GM23338 (cell line): Measurements from ENCODE around the gene MYO9A. TPM values are rescaled to one million over a fixed set of nuclear protein-coding genes. Genes with fewer than 3 reads are reported as not detected.

Source experiments
- ATAC-seq: fragments of 200-7000 bp; cut with Tn5 transposase; 3 replicates; pipeline ENCODE4 v1.9.1; 2020
- DNase-seq: peaks from one replicate; pipeline ENCODE4 v3.0.0-alpha.2; 2015; ENCODE audit warnings: low spot score
- H2AFZ ChIP-seq: fragments of 200-600 bp; sonication (generic); 2 replicates; pipeline ENCODE4 v1.8.0; 2016; ENCODE audit warnings: antibody characterized with exemption, mild to moderate bottlenecking, moderate library complexity
- H3F3A ChIP-seq: fragments of 200-600 bp; sonication (generic); replicated peaks from 2 replicates; pipeline ENCODE4 v1.8.0; 2017; ENCODE audit warnings: antibody characterized with exemption, mixed run types, low read depth
- H3K27ac ChIP-seq: fragments of 200-600 bp; sonication (generic); 2 replicates; pipeline ENCODE4 v1.6.1; 2016; ENCODE audit warnings: low read depth
- H3K27me3 ChIP-seq: fragments of 200-600 bp; sonication (generic); 2 replicates; pipeline ENCODE4 v1.8.0; 2016; ENCODE audit warnings: mild to moderate bottlenecking, mixed run types, moderate library complexity; ENCODE audit not compliant: insufficient read depth
- H3K36me3 ChIP-seq: fragments of 200-600 bp; sonication (generic); 2 replicates; pipeline ENCODE4 v1.8.0; 2016; ENCODE audit warnings: mild to moderate bottlenecking; ENCODE audit not compliant: insufficient read depth
- H3K4me1 ChIP-seq: fragments of 200-600 bp; sonication (generic); 2 replicates; pipeline ENCODE4 v1.8.0; 2016; ENCODE audit warnings: mild to moderate bottlenecking, moderate library complexity; ENCODE audit not compliant: insufficient read depth
- H3K4me2 ChIP-seq: fragments of 200-600 bp; sonication (generic); 2 replicates; pipeline ENCODE4 v1.7.1; 2017; ENCODE audit warnings: mixed run types
- H3K4me3 ChIP-seq: fragments of 200-600 bp; sonication (generic); 2 replicates; pipeline ENCODE4 v1.6.1; 2016; ENCODE audit warnings: mixed run types
- H3K79me2 ChIP-seq: fragments of 200-600 bp; sonication (generic); replicated peaks from 2 replicates; pipeline ENCODE4 v1.8.0; 2017; ENCODE audit warnings: mild to moderate bottlenecking; ENCODE audit not compliant: insufficient read depth
- H3K9me2 ChIP-seq: fragments of 200-600 bp; sonication (generic); 2 replicates; pipeline ENCODE4 v1.8.0; 2017; ENCODE audit not compliant: insufficient read depth
- H4K20me1 ChIP-seq: fragments of 200-600 bp; sonication (generic); replicated peaks from 2 replicates; pipeline ENCODE4 v1.8.0; 2017; ENCODE audit warnings: mild to moderate bottlenecking; ENCODE audit not compliant: insufficient read depth
- H3K27ac Mint-ChIP-seq: 2 replicates; pipeline ENCODE4 v1.8.0; 2020; ENCODE audit warnings: inconsistent platforms, mild to moderate bottlenecking, moderate library complexity, mixed read lengths
- H3K27me3 Mint-ChIP-seq: 3 replicates; pipeline ENCODE4 v1.8.0; 2022; ENCODE audit warnings: low read depth, mild to moderate bottlenecking, moderate library complexity, mixed read lengths, inconsistent platforms; ENCODE audit not compliant: insufficient read depth, poor library complexity
- H3K36me3 Mint-ChIP-seq: 3 replicates; pipeline ENCODE4 v1.8.0; 2021; ENCODE audit warnings: low read depth, mild to moderate bottlenecking, inconsistent platforms, moderate library complexity, mixed read lengths
- H3K4me1 Mint-ChIP-seq: 3 replicates; pipeline ENCODE4 v1.8.0; 2020; ENCODE audit warnings: mild to moderate bottlenecking, inconsistent platforms, mixed read lengths
- H3K4me3 Mint-ChIP-seq: 3 replicates; pipeline ENCODE4 v1.8.0; 2021; ENCODE audit warnings: moderate library complexity, mild to moderate bottlenecking, inconsistent platforms, mixed read lengths
- H3K9me3 Mint-ChIP-seq: 3 replicates; pipeline ENCODE4 v1.8.0; 2020; ENCODE audit warnings: moderate library complexity, mild to moderate bottlenecking, inconsistent platforms, mixed read lengths
- CTCF ChIP-seq, 2 experiments: fragments of 200-600 bp in 1 of 2; sonication (generic) in 1 of 2; conservative IDR thresholded peaks; 2 replicates each; pipeline versions ENCODE4 v1.5.1 to v1.6.1; 2016 to 2017; ENCODE audit warnings: antibody characterized with exemption in 2 of 2, low read depth in 2 of 2, mild to moderate bottlenecking in 2 of 2, moderate library complexity in 1 of 2
- EZH2 ChIP-seq: fragments of 200-600 bp; sonication (generic); IDR thresholded peaks from one replicate; pipeline ENCODE4 v1.8.0; 2017; ENCODE audit warnings: antibody characterized with exemption, mild to moderate bottlenecking, low read depth; ENCODE audit not compliant: unreplicated experiment
- JUNB ChIP-seq: IDR thresholded peaks from one replicate; pipeline ENCODE4 v1.6.1; 2016; ENCODE audit warnings: antibody characterized with exemption; ENCODE audit not compliant: unreplicated experiment
- NANOG ChIP-seq: IDR thresholded peaks from 2 replicates; pipeline ENCODE4 v1.6.1; 2016; ENCODE audit warnings: antibody characterized with exemption, borderline replicate concordance
- POLR2AphosphoS5 ChIP-seq: IDR thresholded peaks from 2 replicates; pipeline ENCODE4 v1.6.1; 2016; ENCODE audit warnings: antibody characterized with exemption, low read depth
- STAT1 ChIP-seq: IDR thresholded peaks from one replicate; pipeline ENCODE4 v1.6.1; 2016; ENCODE audit warnings: antibody characterized with exemption; ENCODE audit not compliant: unreplicated experiment
- ZNF114 ChIP-seq: fragments of 250-450 bp; sonication (Bioruptor Pico); IDR thresholded peaks from 2 replicates; pipeline ENCODE4 v1.5.0; 2020; ENCODE audit warnings: mild to moderate bottlenecking, moderate library complexity
- ZNF331 ChIP-seq: fragments of 250-450 bp; sonication (Bioruptor Pico); IDR thresholded peaks from 2 replicates; pipeline ENCODE4 v1.5.0; 2020; ENCODE audit warnings: low read depth, mild to moderate bottlenecking, moderate library complexity
- polyA plus RNA-seq: library from polyadenylated mRNA; unstranded; fragments of >200 nt; fragmentation: Nextera tagmentation; extraction: Ambion mirVana; gene quantifications from 2 replicates; pipeline ENCODE4 v1.2.1, GENCODE V29; 2016
- total RNA-seq: library from RNA; depleted of rRNA; stranded (reverse); fragments of >200 nt; shearing (Covaris generic); gene quantifications from 2 replicates; pipeline ENCODE4 v1.2.3, GENCODE V29; 2014
- TF ChIP-seq, protein P1 (sequence below): IDR thresholded peaks from 2 replicates; pipeline ENCODE4 v1.6.1; 2016; ENCODE audit warnings: antibody characterized with exemption
- TF ChIP-seq, protein P2 (sequence below): IDR thresholded peaks from one replicate; pipeline ENCODE4 v1.6.1; 2018; ENCODE audit warnings: antibody characterized with exemption; ENCODE audit not compliant: unreplicated experiment

Gene MYO9A
- total and polyA plus RNA-seq, 2 experiments from 2014 or later: 11.6 to 32.8 TPM

GRCh38 chr15:71777216-71777943, 340.6 kb downstream of the MYO9A start (continued):
- TF ChIP-seq, protein P1, sequence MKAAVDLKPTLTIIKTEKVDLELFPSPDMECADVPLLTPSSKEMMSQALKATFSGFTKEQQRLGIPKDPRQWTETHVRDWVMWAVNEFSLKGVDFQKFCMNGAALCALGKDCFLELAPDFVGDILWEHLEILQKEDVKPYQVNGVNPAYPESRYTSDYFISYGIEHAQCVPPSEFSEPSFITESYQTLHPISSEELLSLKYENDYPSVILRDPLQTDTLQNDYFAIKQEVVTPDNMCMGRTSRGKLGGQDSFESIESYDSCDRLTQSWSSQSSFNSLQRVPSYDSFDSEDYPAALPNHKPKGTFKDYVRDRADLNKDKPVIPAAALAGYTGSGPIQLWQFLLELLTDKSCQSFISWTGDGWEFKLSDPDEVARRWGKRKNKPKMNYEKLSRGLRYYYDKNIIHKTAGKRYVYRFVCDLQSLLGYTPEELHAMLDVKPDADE: no peak
- TF ChIP-seq NANOG: no peak
- TF ChIP-seq POLR2AphosphoS5: no peak
- no peak for TF ChIP-seq STAT1
- no peak for TF ChIP-seq EZH2
- TF ChIP-seq ZNF114 (CRISPR knock-in tag): no peak

GRCh38 chr15:71776304-71776703, 341.6 kb downstream of the MYO9A start:
- no peaks in the 10 kb centered on the region for H3K4me1 ChIP-seq
- H3K4me2 ChIP-seq: no peak overlapping the region
- TF ChIP-seq EZH2 (no peak), POLR2AphosphoS5 (no peak), STAT1 (no peak), ZNF331 (CRISPR knock-in tag) (no peak), CTCF (conservative IDR thresholded peaks at IDR 0.05; ENCODE audit: low read depth in 2 of 2) (no peak), JUNB (no peak)
- H3F3A ChIP-seq: no peaks in the 10 kb centered on the region
- no peaks in the 10 kb centered on the region for H3K36me3 ChIP-seq
- H3K27ac ChIP-seq: no peak overlapping the region
- H3K27me3 ChIP-seq: no peaks in the 10 kb centered on the region
- no peak overlapping the region for H2AFZ ChIP-seq
- no peaks in the 10 kb centered on the region for H3K9me2 ChIP-seq
- H3K27ac Mint-ChIP-seq: no peak overlapping the region
- H3K4me3 Mint-ChIP-seq: no peak overlapping the region
- no peaks in the 10 kb centered on the region; the same call in 2 of the 3 replicates for H3K9me3 Mint-ChIP-seq
- DNase-seq (no peak), ATAC-seq (no peak)
- no peaks in the 10 kb centered on the region for H3K79me2 ChIP-seq
- H4K20me1 ChIP-seq: no peaks in the 10 kb centered on the region
- H3K4me1 Mint-ChIP-seq: peaks cover 10% of the 10 kb centered on the region
- no peaks in the 10 kb centered on the region for H3K36me3 Mint-ChIP-seq
- peaks cover 2% of the 10 kb centered on the region for H3K27me3 Mint-ChIP-seq
- no peak overlapping the region for H3K4me3 ChIP-seq

- ATAC-seq (no peak), DNase-seq (no peak)
- H3K27ac ChIP-seq: no peak overlapping the region
- no peaks in the 10 kb centered on the region for H3K27me3 ChIP-seq
- Mint-ChIP-seq H3K27ac (no peak overlapping the region), H3K4me1 (peaks cover 10% of the 10 kb centered on the region), H3K9me3 (no peaks in the 10 kb centered on the region; the same call in 1 of the 3 replicates), H3K27me3 (peaks cover 2% of the 10 kb centered on the region), H3K4me3 (no peak overlapping the region), H3K36me3 (no peaks in the 10 kb centered on the region)
- no peak overlapping the region for H3K4me3 ChIP-seq
- H3K79me2 ChIP-seq: no peaks in the 10 kb centered on the region
- no peaks in the 10 kb centered on the region for H4K20me1 ChIP-seq
- no peaks in the 10 kb centered on the region for H3F3A ChIP-seq
- no peaks in the 10 kb centered on the region for H3K9me2 ChIP-seq
- no peaks in the 10 kb centered on the region for H3K36me3 ChIP-seq
- no peak overlapping the region for H3K4me2 ChIP-seq
- H2AFZ ChIP-seq: no peak overlapping the region
- TF ChIP-seq, protein P2, sequence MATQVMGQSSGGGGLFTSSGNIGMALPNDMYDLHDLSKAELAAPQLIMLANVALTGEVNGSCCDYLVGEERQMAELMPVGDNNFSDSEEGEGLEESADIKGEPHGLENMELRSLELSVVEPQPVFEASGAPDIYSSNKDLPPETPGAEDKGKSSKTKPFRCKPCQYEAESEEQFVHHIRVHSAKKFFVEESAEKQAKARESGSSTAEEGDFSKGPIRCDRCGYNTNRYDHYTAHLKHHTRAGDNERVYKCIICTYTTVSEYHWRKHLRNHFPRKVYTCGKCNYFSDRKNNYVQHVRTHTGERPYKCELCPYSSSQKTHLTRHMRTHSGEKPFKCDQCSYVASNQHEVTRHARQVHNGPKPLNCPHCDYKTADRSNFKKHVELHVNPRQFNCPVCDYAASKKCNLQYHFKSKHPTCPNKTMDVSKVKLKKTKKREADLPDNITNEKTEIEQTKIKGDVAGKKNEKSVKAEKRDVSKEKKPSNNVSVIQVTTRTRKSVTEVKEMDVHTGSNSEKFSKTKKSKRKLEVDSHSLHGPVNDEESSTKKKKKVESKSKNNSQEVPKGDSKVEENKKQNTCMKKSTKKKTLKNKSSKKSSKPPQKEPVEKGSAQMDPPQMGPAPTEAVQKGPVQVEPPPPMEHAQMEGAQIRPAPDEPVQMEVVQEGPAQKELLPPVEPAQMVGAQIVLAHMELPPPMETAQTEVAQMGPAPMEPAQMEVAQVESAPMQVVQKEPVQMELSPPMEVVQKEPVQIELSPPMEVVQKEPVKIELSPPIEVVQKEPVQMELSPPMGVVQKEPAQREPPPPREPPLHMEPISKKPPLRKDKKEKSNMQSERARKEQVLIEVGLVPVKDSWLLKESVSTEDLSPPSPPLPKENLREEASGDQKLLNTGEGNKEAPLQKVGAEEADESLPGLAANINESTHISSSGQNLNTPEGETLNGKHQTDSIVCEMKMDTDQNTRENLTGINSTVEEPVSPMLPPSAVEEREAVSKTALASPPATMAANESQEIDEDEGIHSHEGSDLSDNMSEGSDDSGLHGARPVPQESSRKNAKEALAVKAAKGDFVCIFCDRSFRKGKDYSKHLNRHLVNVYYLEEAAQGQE: no peak
- H3K4me1 ChIP-seq: no peaks in the 10 kb centered on the region
Observed at GRCh38 chr15:71775856-71776255, 342.1 kb downstream of the MYO9A start.
